HG03108 (cell line): Measurements from ENCODE around the gene MOV10L1.

ENCODE experiments used
- ATAC-seq: cut with Tn5 transposase; IDR thresholded peaks from one replicate; pipeline ENCODE4 v1.9.1; 2021; ENCODE audit warnings: moderate library complexity; ENCODE audit not compliant: unreplicated experiment

The MOV10L1 gene

DNA sequence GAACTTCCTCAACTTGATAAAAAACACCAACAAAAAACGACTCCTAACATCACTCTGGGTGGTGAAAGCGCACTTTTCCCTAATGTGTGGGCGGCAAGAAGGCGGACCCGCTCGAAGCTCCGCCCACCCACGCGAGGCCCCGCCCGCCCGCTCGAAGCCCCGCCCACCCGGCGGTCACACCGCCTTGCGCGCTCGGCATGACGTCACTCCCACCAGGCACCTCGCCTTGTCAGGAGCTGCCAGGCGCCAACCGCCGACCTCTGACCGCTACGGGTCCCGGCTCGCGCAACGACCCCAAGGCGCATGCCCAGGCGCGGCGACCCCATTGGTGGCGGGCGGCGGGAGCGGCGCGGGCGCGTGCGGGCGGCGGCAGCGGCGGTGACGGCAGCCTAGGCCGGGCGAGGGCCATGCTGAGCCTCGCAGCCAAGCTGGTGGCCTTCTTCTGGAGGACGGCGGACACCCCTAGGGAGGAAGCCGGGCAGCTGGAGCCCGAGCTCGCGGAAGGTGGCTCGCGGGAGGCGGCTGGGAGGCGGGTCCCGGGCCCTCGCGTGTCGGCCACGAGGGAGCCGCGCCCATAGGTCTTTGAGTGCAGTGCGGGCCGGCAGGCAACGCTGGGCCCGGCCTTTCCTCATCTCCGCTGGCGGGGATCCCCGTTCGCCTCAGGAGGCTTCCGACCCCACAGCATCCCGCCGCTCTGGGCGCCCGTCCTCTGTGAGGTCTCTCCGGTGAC, at the start of gene MOV10L1:
Gene MOV10L1 (plus strand): TSS at position 325 of the 730 bp plus-strand sequence. CDS start 83 bp downstream, at position 408.
- no peak for ATAC-seq

DNA sequence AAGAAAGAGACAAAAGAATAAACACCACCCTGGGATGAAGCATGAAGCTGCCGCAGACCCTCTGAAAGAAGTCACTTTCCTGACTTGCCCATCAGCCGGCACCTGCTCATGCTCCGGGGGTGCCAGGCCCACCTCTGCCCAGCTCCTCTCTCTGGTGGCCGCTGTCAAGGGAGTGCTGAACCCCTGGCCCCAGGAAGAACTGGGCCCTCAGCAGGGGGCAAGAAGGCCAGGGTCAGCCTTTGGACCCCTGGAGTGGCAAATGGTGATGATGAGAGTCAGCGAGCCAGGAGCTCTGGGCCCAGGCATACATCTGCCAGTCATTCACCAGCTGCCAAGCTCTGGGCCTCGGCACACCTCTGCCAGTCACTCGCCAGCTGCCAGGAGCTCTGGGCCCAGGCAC, 49.1 kb upstream of the MOV10L1 start:
- ATAC-seq = no peak

DNA sequence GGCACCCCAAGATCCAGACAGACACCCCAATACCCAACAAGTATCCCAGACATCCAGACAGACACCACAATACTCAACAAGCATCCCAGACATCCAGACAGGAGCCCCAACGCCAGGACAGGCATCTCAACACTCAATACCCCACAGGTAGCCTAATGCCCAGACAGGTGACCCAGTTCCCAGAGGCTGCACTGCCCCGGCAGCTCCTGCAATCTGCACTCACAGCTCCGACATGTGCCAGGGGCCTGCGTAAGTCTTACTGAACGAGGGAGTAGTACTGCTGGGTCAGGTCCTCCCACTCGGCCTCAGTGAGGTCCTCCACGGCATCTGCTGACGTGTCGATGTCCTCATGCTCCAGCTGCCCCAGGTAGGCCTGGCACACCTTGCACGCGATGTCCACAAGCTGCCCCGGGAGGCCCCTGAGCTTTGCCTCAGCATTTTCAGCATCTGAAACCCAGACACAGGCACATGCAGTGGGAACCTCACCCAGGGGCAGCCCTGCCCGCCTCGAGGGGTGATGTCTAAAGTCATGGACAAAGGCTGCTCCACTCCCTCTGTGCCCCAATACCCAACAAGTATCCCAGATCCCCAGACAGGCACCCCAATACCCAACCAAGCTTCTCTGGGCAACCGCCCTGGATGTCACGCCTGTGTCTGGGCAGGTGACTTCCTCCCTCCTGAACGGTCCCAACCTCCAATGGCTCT, 48.3 kb upstream of the MOV10L1 start:
- ATAC-seq = no peak

DNA sequence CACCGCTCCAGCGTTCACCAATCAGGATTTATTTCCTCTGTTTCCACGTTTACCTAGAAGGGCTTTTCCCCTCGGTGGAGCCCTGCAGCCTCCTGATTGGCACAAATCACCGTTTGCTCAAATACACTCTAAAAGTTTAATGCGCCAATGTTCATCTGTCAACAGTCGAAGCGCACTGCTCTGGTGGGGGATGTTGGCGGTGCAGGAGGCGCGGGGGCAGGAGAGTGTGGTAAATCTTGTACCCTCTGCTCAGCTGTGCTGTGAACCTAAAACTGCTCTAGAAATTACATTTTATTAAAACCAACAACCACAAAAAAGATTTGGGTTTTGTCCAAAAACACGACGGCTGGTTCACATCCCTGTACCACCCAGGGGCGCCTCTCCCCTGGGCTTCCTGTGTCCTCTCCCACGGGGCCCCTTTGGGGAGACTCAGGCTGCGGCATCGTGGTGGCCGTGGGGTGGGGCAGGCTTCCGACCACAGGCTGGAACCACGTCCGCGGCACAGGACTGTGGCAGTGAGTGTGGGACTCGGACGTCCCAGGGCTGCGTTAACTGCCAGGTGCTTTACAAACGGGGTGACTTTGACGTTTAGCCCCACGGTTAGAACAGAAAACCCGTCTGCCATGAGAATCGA, 45.2 kb upstream of the MOV10L1 start:
- ATAC-seq = no peak

- no peak for ATAC-seq
Measured at GRCh38 chr22:50045211-50046018, 44.4 kb upstream of the MOV10L1 start.

- no peak for ATAC-seq
Measured at GRCh38 chr22:50046019-50046415, 43.8 kb upstream of the MOV10L1 start.

- ATAC-seq = no peak
Measured at GRCh38 chr22:50046481-50047245, 43.1 kb upstream of the MOV10L1 start.

GRCh38 chr22:50047346-50047745, 42.5 kb upstream of the MOV10L1 start:
- no peak for ATAC-seq

- no peak for ATAC-seq
Measured at GRCh38 chr22:50048061-50048765, 41.6 kb upstream of the MOV10L1 start.

- no peak for ATAC-seq
Measured at GRCh38 chr22:50048836-50049235, 41.0 kb upstream of the MOV10L1 start.

DNA sequence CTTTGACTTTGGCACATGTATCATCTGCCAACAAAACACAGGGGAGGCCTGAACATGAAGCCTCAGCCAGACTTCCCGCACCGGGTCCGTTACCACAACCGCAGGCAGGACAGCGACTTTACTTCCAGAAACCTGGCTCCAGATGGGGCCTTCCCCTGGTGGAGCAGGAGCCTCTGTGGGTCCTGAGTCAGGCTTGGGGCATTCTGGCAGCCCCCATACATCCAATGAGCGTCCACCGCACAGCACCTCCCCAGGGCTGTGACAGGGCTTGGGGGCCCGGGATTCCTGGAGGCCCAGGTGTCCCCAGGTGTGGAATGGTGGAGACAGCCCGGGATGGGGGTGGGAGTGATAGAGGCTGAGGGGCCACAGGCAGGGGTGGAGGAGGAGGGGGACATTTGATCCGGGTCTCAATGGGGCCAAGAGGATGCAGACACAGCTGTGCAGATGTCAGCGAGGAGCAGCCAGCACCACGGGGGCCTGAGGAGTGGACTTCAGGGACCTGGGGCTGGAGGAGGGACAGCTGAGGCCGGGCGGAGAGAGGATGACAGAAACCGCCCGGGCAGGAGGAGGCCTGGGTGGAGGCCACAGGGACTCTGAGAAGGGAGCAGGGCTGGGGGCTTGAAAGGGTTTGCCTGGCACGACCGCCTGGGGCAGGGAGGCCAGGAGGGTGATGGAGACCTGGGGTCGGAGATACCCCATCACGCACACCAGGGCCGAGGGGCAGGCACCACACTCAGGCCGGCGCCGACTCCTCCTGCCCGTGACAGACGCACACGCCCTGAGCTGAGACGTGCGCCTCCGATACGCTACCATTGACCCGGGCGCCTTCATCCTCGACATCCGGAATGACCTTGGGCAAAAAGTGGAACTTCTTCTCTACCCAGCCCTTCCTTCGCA, 40.3 kb upstream of the MOV10L1 start:
- no peak for ATAC-seq

DNA sequence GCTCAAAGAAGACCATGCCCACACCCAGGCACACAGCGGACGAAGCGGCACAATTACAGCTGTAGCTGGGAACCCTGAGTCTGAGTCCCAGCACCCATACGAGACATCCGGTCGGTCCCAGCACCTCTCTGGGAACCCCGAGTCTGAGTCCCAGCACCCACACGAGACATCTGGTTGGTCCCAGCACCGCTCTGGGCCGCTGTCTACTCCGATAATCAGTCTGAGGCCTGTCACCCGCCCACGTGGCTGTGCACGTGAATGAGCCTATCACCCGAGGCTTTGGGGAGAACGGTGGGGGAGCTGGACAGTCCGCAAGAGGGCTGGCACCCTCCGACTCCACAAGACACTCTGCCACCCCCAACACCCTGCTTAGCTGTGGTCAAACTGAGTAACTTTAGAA, 37.9 kb upstream of the MOV10L1 start:
- no peak for ATAC-seq

- ATAC-seq = no peak
Measured at GRCh38 chr22:50053861-50054260, 35.9 kb upstream of the MOV10L1 start.

GRCh38 chr22:50056214-50056972, 33.4 kb upstream of the MOV10L1 start:
- no peak for ATAC-seq

DNA sequence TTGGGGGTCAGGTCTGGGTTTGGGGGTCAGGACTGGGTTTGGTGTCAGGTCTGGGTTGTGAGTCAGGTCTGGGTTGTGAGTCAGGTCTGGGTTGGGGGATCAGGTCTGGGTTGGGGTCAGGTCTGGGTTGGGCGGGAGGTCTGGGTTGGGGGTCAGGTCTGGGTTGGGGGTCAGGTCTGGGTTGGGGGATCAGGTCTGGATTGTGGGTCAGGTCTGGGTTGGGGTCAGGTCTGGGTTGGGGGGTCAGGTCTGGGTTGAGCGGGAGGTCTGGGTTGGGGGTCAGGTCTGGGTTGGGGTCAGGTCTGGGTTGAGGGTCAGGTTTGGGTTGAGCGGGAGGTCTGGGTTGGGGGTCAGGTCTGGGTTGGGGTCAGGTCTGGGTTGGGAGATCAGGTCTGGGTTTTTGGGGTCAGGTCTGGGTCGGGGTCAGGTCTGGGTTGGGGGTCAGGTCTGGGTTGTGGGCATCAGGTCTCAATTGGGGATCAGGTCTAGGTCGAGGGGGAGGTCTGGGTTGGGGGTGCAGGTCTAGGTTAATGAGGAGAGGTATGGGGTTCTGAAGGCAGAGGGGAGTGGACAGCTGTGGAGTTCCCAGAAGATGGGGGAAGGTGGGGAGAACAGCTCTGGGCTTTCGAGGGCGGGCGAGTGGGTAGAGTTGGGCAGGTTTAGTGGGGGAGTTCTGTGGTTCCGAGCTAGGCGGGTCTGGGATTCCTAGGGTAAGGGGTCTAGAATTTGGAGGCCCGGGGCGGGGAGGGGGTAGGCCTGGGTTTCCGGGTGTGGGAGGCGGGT, 32.3 kb upstream of the MOV10L1 start:
- no peak for ATAC-seq

- ATAC-seq = no peak
Measured at GRCh38 chr22:50058061-50058905, 31.5 kb upstream of the MOV10L1 start, which contains the start of gene TTLL8. TTLL8 (minus strand) TSS chr22:50058298.
